Measurements from ENCODE around the gene FOXF1. TPM values are rescaled to one million over a fixed set of nuclear protein-coding genes. Genes with fewer than 3 reads are reported as not detected.

FOXF1 gene
- total RNA-seq, 1 donor from 2014 or later: 0.33 TPM

DNA sequence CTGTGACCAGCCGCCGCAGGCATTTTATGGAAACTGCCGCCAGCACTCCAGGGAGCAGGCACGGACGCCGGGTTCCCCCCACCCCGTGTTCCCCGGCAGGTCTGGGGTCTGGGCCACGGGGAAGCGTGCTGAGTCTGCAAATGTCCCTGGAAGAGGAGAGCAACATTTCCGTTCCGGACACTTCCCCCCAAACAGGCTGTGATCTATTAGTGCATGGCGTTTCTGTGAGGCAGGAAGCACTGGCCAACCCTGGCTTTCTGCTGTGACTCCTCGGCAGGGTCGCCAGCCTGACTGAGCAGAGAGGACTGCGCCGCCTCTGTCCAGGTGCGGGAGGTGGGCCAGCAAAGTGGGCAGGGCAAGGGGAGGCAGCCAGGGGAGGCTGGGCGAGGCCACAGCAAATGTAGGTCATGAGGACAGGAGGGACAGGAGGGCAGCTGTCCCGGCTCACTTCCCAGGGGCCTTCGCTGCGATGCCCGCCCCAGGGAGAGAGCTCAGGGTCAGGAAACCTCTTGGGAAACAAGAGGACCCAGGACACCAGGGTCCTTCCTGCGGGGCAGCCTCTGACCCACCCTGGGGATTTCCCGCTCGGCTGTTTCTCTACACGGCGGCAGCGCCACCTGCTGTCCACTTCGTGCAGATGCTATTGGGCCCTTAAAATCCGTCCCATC lies 9.5 kb downstream of the FOXF1 start:
- no peak overlapping the region for H3K4me3 ChIP-seq
- H3K4me1 ChIP-seq: peaks cover 23% of the 10 kb centered on the region
- H3K36me3 ChIP-seq: no peaks in the 10 kb centered on the region
- TF ChIP-seq, protein P1, sequence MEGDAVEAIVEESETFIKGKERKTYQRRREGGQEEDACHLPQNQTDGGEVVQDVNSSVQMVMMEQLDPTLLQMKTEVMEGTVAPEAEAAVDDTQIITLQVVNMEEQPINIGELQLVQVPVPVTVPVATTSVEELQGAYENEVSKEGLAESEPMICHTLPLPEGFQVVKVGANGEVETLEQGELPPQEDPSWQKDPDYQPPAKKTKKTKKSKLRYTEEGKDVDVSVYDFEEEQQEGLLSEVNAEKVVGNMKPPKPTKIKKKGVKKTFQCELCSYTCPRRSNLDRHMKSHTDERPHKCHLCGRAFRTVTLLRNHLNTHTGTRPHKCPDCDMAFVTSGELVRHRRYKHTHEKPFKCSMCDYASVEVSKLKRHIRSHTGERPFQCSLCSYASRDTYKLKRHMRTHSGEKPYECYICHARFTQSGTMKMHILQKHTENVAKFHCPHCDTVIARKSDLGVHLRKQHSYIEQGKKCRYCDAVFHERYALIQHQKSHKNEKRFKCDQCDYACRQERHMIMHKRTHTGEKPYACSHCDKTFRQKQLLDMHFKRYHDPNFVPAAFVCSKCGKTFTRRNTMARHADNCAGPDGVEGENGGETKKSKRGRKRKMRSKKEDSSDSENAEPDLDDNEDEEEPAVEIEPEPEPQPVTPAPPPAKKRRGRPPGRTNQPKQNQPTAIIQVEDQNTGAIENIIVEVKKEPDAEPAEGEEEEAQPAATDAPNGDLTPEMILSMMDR (IDR thresholded peaks at IDR 0.05; ENCODE audit: borderline replicate concordance): peak; percentile 95
- H3K27me3 ChIP-seq (ENCODE audit: low read depth): peaks cover 100% of the 10 kb centered on the region
- DNase-seq: peak; percentile 51
- no peaks in the 10 kb centered on the region for H3K9me3 ChIP-seq (replicated peaks)
- H3K27ac ChIP-seq (replicated peaks): no peak overlapping the region
- intact Hi-C loops (cut with micrococcal nuclease): loop anchor here (5.0 to 10.0 kb wide), 2 partner anchors 175 to 447 kb away; no protein-coding TSS in a partner anchor

DNA sequence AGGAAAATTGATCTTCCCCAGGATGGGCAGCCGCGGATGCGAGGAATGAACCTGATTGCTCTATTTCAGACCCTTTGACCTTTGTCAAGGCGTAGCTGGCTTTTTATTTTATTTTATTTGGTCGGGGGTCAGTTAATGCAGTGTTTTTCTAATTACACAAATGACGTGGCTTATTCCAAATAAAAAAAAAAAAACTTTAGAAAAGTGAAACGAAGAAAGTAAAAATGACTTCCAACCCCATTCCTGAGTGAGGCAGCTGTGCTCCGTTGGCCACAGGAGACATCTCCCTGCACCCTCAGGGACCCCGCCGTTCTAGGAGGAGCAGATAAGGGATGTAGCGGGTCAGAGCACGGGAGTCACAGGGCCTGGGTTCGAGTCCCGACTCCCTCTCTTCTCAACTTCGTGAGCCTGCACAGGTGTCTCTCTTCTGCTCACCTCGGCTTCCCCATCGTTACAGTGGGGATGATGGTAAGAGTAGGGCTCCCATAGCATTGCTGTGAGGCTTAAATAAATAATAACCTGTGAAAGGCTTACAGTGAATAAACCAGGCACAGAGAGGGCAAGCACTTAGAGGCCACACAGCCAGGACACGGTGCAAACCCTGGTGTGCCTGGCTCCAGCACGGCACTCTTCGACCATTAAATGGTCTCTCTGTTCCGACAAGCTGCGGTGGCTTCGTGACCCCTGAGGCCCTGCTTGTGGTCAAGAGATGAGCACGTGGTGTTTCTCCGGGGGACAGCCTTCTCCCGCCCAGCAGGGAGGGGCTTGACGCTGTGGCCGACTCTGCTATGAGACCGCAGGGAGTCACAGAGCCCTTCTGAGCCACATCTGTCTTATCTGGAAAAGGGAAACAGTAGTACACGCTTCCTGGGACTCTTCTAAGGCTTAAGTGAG lies 10.2 kb downstream of the FOXF1 start:
- Histone ChIP-seq H3K4me3 (no peak overlapping the region), H3K4me1 (peaks cover 20% of the 10 kb centered on the region), H3K9me3 (replicated peaks) (no peaks in the 10 kb centered on the region), H3K27ac (replicated peaks) (no peak overlapping the region), H3K36me3 (no peaks in the 10 kb centered on the region), H3K27me3 (ENCODE audit: low read depth) (peaks cover 95% of the 10 kb centered on the region)
- TF ChIP-seq, protein P1 (IDR thresholded peaks at IDR 0.05; ENCODE audit: borderline replicate concordance): no peak
- intact Hi-C loops (cut with micrococcal nuclease): no loop called here
- DNase-seq: peak; percentile 21

DNA sequence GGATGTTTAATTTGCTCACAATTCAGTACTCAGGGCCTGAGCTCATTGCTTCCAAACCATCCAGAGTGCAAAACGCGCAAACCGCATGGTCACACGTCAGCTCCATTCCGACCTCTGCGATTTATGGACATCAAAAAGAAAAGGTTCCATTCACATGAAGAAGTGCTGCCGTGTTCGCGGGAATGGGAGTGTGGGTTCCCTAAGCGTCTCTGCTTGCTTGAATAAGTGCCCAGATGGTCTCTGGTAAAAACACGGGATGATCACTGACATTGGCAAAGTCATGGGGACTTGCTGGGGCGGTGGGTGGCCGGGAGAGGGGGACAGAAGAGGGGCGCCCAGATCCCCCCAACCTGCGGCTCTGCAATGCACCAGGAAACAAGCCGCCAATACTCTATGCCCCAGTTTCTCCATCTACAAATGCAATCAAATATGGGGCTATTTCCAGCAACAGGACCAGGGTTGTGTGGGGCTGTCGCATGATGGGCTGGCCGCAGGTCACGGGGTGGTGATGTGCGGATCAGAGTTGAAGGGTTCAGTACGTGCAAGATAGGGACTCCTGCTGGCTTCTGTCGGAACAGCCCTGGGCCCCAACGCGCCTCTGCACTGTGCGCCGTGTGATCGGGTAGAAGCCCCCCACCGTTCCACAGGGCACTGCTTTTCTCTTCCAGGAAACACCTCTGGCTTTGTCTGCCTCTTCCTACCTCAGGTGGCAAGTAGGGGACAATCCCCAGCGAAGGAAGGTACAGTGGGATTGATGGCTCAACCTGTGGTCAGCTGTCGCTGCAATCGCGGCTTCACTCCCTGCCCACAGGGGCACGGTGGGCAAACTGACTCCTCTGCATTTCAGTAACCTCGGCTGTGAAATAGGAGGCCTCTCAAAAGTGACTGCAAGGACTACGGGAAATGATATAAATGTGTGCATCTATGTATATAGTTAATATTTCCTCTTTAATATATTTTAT lies 11.2 kb downstream of the FOXF1 start:
- peaks cover 86% of the 10 kb centered on the region for H3K27me3 ChIP-seq (ENCODE audit: low read depth)
- no peak overlapping the region for H3K27ac ChIP-seq (replicated peaks)
- no peak overlapping the region for H3K4me3 ChIP-seq
- H3K36me3 ChIP-seq: no peaks in the 10 kb centered on the region
- no peaks in the 10 kb centered on the region for H3K9me3 ChIP-seq (replicated peaks)
- peak; percentile 1 for DNase-seq
- H3K4me1 ChIP-seq: peaks cover 11% of the 10 kb centered on the region
- intact Hi-C loops (cut with micrococcal nuclease): no loop called here
- TF ChIP-seq, protein P1 (IDR thresholded peaks at IDR 0.05; ENCODE audit: borderline replicate concordance): no peak

DNA sequence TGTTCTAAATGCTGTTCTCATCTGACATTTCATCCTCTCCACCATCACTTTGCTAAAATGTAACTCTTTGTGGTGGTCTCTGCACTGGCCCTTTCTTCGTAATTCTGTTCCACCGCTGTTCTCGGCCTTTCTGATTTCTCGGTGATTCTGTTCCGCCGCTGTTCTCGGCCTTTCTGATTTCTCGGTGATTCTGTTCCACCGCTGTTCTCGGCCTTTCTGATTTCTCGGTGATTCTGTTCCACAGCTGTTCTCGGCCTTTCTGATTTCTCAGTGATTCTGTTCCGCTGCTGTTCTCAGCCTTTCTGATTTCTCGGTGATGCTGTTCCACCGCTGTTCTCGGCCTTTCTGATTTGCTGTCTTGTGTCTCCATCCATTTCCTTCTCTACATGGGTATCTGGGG lies 12.3 kb downstream of the FOXF1 start:
- no peak for DNase-seq
- intact Hi-C loops (cut with micrococcal nuclease): no loop called here
- H3K4me1 ChIP-seq: peaks cover 16% of the 10 kb centered on the region
- H3K4me3 ChIP-seq: no peak overlapping the region
- no peak overlapping the region for H3K27ac ChIP-seq (replicated peaks)
- no peaks in the 10 kb centered on the region for H3K9me3 ChIP-seq (replicated peaks)
- H3K36me3 ChIP-seq: no peaks in the 10 kb centered on the region
- TF ChIP-seq, protein P1 (IDR thresholded peaks at IDR 0.05; ENCODE audit: borderline replicate concordance): no peak
- H3K27me3 ChIP-seq (ENCODE audit: low read depth): peaks cover 75% of the 10 kb centered on the region
